IPS-15b (cell line): Measurements from ENCODE around the gene ADAMTSL1.

Source experiments
- H3K27me3 ChIP-seq: one replicate; pipeline ENCODE4 v1.6.1; 2013; ENCODE audit warnings: low read length; ENCODE audit not compliant: control insufficient read depth, insufficient read depth
- H3K36me3 ChIP-seq: one replicate; pipeline ENCODE4 v1.6.1; 2013; ENCODE audit warnings: low read length; ENCODE audit not compliant: control insufficient read depth, insufficient read depth
- H3K4me1 ChIP-seq: one replicate; pipeline ENCODE4 v1.6.1; 2013; ENCODE audit warnings: mild to moderate bottlenecking, low read length; ENCODE audit not compliant: control insufficient read depth, insufficient read depth
- H3K4me3 ChIP-seq: one replicate; pipeline ENCODE4 v1.5.1; 2013; ENCODE audit warnings: low read depth, low read length
- H3K9ac ChIP-seq: one replicate; pipeline ENCODE4 v1.6.1; 2013; ENCODE audit warnings: low read depth, mild to moderate bottlenecking, low read length
- H3K9me3 ChIP-seq: one replicate; pipeline ENCODE4 v1.6.1; 2013; ENCODE audit warnings: mild to moderate bottlenecking, low read length; ENCODE audit not compliant: control insufficient read depth, insufficient read depth

Gene ADAMTSL1

GRCh38 chr9:18604767-18605730, 131.1 kb downstream of the ADAMTSL1 start:
- H3K9ac ChIP-seq: no peak overlapping the region
- peaks cover 16% of the 10 kb centered on the region for H3K4me1 ChIP-seq
- H3K36me3 ChIP-seq: no peaks in the 10 kb centered on the region
- peaks cover 6% of the 10 kb centered on the region for H3K9me3 ChIP-seq
- no peaks in the 10 kb centered on the region for H3K27me3 ChIP-seq
- no peak overlapping the region for H3K4me3 ChIP-seq

DNA sequence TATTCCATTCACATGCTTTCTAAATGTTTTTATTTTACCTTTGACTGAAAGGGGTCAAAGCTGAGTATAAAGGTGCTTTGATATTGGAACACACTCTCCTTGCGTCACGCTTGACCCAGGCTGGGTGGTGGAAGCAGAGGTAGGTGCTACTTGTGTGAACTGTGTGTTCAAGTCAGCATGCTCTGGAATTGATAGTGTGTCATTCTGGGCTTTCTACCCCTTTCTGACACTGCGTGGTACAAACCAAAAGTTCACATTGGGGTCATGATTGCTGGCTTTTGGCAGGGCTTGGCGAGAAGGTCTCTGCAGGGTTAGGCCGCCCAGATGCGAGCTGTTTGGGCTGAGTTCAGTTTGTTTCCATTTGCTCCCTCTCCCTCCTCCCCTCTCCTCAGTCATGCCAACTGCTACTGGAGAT, 131.8 kb downstream of the ADAMTSL1 start:
- Histone ChIP-seq H3K9me3 (peaks cover 6% of the 10 kb centered on the region), H3K4me1 (peaks cover 16% of the 10 kb centered on the region), H3K9ac (no peak overlapping the region), H3K27me3 (no peaks in the 10 kb centered on the region), H3K4me3 (no peak overlapping the region), H3K36me3 (no peaks in the 10 kb centered on the region)

GRCh38 chr9:18606281-18606680, 132.3 kb downstream of the ADAMTSL1 start:
- no peak overlapping the region for H3K9ac ChIP-seq
- no peaks in the 10 kb centered on the region for H3K36me3 ChIP-seq
- no peak overlapping the region for H3K4me3 ChIP-seq

GRCh38 chr9:18606846-18607245, 132.9 kb downstream of the ADAMTSL1 start:
- H3K9me3 ChIP-seq: peaks cover 6% of the 10 kb centered on the region
- no peak overlapping the region for H3K4me3 ChIP-seq
- H3K36me3 ChIP-seq: no peaks in the 10 kb centered on the region
- H3K27me3 ChIP-seq: no peaks in the 10 kb centered on the region
- peaks cover 16% of the 10 kb centered on the region for H3K4me1 ChIP-seq
- no peak overlapping the region for H3K9ac ChIP-seq

More at GRCh38 chr9:18606281-18606680, 132.3 kb downstream of the ADAMTSL1 start:
- H3K27me3 ChIP-seq: no peaks in the 10 kb centered on the region
- peaks cover 6% of the 10 kb centered on the region for H3K9me3 ChIP-seq
- peaks cover 16% of the 10 kb centered on the region for H3K4me1 ChIP-seq

- no peak overlapping the region for H3K4me3 ChIP-seq
- H3K9ac ChIP-seq: no peak overlapping the region
- no peaks in the 10 kb centered on the region for H3K27me3 ChIP-seq
- peaks cover 16% of the 10 kb centered on the region for H3K4me1 ChIP-seq
- H3K9me3 ChIP-seq: peaks cover 6% of the 10 kb centered on the region
- no peaks in the 10 kb centered on the region for H3K36me3 ChIP-seq
Measured at GRCh38 chr9:18608371-18608770, 134.4 kb downstream of the ADAMTSL1 start.

DNA sequence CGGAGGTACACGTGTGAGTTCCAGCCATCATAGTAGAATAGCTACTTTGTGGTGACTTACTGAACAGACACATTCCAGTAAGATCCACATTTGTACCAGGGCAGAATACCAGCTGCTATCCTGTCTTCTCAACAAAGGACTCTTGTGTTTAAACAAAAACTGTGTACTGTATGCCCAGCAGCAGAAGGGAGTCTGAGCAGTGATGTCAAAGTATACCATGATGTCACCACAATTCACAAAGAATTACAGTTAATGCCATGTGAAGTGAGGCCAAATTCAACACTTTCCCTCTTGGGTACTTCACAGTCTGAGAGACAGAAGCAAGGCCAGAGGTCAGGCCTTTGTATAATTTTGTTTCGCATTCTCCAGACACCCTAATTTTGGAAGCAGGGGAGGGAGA, 137.0 kb downstream of the ADAMTSL1 start:
- H3K4me3 ChIP-seq: no peak overlapping the region
- H3K27me3 ChIP-seq: no peaks in the 10 kb centered on the region
- no peak overlapping the region for H3K9ac ChIP-seq
- H3K4me1 ChIP-seq: peaks cover 11% of the 10 kb centered on the region
- no peaks in the 10 kb centered on the region for H3K9me3 ChIP-seq
- H3K36me3 ChIP-seq: no peaks in the 10 kb centered on the region

DNA sequence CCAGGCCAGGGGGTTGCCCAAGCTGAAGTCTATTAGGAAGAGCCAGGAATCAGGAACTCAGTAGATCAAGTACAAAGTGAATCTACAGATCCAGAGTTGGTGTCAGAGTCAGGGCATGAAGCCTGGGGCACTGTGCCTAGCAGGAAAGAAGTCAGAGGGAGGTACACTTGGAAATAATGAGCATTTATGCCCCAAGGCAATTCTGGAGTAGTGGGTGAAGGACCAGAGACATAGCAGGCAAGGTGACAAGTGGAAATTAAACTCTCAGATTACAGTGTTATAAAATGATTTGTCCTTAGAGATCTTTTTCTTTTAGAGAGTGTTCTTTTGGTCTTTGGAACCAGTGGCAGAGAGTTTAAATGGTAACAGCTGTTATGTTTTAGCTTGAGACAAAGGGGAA, 138.0 kb downstream of the ADAMTSL1 start:
- Histone ChIP-seq H3K4me1 (peaks cover 3% of the 10 kb centered on the region), H3K27me3 (no peaks in the 10 kb centered on the region), H3K9ac (no peak overlapping the region), H3K36me3 (no peaks in the 10 kb centered on the region), H3K4me3 (no peak overlapping the region), H3K9me3 (no peaks in the 10 kb centered on the region)

DNA sequence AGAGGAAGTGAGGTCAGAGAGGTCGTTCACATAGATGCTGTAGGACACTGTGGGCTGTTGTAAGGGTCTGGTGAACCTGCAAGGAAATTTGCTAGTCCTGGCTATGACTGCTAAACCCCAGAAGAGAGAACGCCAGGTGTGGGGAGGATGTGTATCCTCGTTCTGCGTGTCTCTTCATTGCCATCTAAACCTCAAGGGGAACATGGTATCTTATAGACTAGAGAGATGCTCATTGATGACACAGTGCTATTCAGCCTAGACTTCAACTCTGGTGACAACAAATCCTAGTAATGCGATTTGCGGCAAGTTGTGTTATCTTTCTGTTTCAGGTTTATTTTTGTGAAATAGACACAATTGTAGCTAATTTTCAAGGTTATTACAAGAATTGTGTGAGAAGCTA, 140.2 kb downstream of the ADAMTSL1 start:
- Histone ChIP-seq H3K36me3 (no peaks in the 10 kb centered on the region), H3K4me1 (no peaks in the 10 kb centered on the region), H3K27me3 (no peaks in the 10 kb centered on the region), H3K4me3 (no peak overlapping the region), H3K9ac (no peak overlapping the region), H3K9me3 (no peaks in the 10 kb centered on the region)

- no peaks in the 10 kb centered on the region for H3K36me3 ChIP-seq
- no peaks in the 10 kb centered on the region for H3K9me3 ChIP-seq
- no peak overlapping the region for H3K4me3 ChIP-seq
- no peaks in the 10 kb centered on the region for H3K27me3 ChIP-seq
- H3K9ac ChIP-seq: no peak overlapping the region
- H3K4me1 ChIP-seq: no peaks in the 10 kb centered on the region
Measured at GRCh38 chr9:18614651-18615050, 140.7 kb downstream of the ADAMTSL1 start.

DNA sequence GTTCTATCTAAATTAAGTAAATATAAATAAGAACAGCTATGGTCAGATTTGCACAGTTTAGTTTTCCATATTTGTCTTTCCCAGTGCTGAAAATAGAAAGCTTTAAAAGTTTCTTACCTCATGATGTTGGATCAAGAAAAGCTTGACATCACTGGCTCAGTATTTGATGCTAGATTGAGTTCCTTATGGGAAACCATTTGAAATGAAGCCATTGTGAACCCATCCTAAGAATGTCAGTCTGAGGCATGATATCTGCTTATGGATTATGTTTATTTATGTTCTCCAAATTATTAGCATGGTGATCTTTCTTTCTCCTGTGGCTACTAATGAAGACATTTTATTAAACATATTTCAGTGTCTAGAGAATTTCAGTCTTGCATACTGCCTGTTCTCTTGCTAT, 143.0 kb downstream of the ADAMTSL1 start:
- Histone ChIP-seq H3K27me3 (no peaks in the 10 kb centered on the region), H3K9me3 (no peaks in the 10 kb centered on the region), H3K36me3 (no peaks in the 10 kb centered on the region), H3K4me3 (no peak overlapping the region), H3K9ac (no peak overlapping the region), H3K4me1 (no peaks in the 10 kb centered on the region)

DNA sequence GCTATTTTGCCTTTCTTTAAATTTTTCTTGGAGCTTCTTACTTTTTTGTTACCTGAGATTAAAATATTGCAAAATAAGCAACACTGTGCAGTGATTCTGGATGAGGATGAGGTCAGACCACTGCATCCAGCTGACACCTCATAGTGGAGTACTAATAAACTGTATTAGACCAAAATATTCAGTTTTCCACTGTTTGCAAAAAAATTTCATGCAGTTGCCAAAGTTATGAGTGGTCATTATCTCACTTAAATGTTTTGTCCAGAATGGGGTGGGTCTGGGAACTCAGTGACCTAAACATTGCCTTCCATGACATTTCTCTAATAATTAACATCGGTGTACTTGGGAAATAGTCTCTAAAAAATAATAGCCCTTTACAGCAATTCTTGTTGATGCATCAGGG, 143.8 kb downstream of the ADAMTSL1 start:
- no peak overlapping the region for H3K9ac ChIP-seq
- H3K36me3 ChIP-seq: no peaks in the 10 kb centered on the region
- no peak overlapping the region for H3K4me3 ChIP-seq
- no peaks in the 10 kb centered on the region for H3K9me3 ChIP-seq
- no peaks in the 10 kb centered on the region for H3K27me3 ChIP-seq
- no peaks in the 10 kb centered on the region for H3K4me1 ChIP-seq

DNA sequence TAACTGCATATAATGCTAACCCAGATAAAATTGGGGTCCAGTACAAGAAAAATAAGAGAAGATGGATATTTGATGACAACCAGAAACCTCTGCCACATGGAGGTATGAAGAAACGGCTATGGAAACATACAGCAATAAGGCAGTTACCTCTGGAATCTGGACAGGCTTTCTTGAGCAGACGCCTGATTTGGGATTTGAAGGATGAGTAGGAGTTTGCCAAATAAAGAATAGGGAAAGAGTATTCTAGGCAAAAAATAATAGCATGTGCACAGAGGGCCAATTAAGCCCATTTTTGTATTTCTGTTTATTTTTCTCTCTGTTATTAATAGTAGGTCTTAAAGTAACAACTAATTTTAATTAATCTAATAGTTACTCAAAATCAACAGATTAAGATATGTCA, 144.9 kb downstream of the ADAMTSL1 start:
- Histone ChIP-seq H3K4me1 (no peaks in the 10 kb centered on the region), H3K27me3 (no peaks in the 10 kb centered on the region), H3K4me3 (no peak overlapping the region), H3K9ac (no peak overlapping the region), H3K36me3 (no peaks in the 10 kb centered on the region), H3K9me3 (no peaks in the 10 kb centered on the region)
